Rectal smooth muscle tissue (tissue), 1 donor: Measurements from ENCODE around the gene AMZ1.
"Not testable (repeated sequence)": the region's sequence is repeated elsewhere in the genome, so short reads cannot be mapped to it uniquely, and the experiment has no call there.

Experiments
- H3K27ac ChIP-seq: one replicate; pipeline ENCODE4 v1.7.0; 2013; ENCODE audit warnings: low read depth, low read length, inconsistent platforms
- H3K27me3 ChIP-seq: one replicate; pipeline ENCODE4 v1.7.0; 2013; ENCODE audit warnings: low read length; ENCODE audit not compliant: control insufficient read depth, insufficient read depth
- H3K36me3 ChIP-seq: one replicate; pipeline ENCODE4 v1.7.0; 2013; ENCODE audit warnings: low read length; ENCODE audit not compliant: control insufficient read depth, insufficient read depth
- H3K4me1 ChIP-seq: one replicate; pipeline ENCODE4 v1.7.0; 2013; ENCODE audit warnings: low read length; ENCODE audit not compliant: control insufficient read depth, insufficient read depth
- H3K4me3 ChIP-seq: one replicate; pipeline ENCODE4 v1.7.0; 2013; ENCODE audit warnings: low read length
- H3K9ac ChIP-seq: one replicate; pipeline ENCODE4 v1.7.0; 2013; ENCODE audit warnings: low read length

AMZ1 gene

GRCh38 chr7:2679135-2680127 is 8.6 kb upstream of the AMZ1 start:
- not testable (repeated sequence) for H3K9ac ChIP-seq, H3K4me3 ChIP-seq

GRCh38 chr7:2680256-2680655 is 7.7 kb upstream of the AMZ1 start:
- no peak overlapping the region for H3K9ac ChIP-seq

More at GRCh38 chr7:2679135-2680127, 8.6 kb upstream of the AMZ1 start:
- H3K36me3 ChIP-seq, H3K27me3 ChIP-seq, H3K27ac ChIP-seq, H3K4me1 ChIP-seq: not testable (repeated sequence)

DNA sequence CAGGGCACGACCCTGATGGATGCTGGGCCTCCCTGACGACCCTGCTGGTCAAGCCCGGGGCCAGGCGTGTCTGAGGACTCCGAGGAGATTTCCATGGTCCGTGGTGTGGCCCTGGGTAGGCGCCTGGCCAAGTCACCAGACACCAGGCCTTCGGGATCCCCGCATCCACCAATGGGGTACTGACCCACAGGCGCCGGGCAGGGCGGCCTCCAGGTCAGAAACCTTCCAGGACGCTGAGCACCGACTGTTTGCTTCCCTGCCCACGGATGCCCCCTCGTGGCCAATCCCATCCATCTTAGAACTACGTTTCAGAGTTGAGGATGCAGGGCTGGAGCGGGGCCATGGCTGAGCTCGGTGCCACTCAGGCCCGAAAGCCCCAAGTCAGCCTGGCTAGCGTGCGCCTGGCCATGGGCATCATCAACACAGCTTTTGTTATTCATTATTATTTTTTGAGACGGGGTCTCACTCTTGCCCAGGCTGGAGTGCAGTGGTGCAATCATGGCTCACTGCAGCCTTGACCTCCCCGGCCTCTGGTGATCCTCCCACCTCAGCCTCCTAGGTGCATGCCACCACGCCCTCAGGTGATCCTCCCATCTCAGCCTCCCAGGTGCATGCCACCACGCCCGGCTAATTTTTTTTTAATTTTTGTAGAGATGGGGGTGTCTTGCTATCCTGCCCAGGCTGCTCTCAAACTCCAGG is 7.1 kb upstream of the AMZ1 start:
- Histone ChIP-seq H3K36me3 (no peaks in the 10 kb centered on the region), H3K27me3 (peaks cover 9% of the 10 kb centered on the region), H3K27ac (no peak overlapping the region), H3K9ac (no peak overlapping the region), H3K4me3 (no peak overlapping the region), H3K4me1 (no peaks in the 10 kb centered on the region)

More at GRCh38 chr7:2680256-2680655, 7.7 kb upstream of the AMZ1 start:
- Histone ChIP-seq H3K4me3 (no peak overlapping the region), H3K27me3 (peaks cover 9% of the 10 kb centered on the region), H3K36me3 (no peaks in the 10 kb centered on the region), H3K4me1 (no peaks in the 10 kb centered on the region), H3K27ac (no peak overlapping the region)

DNA sequence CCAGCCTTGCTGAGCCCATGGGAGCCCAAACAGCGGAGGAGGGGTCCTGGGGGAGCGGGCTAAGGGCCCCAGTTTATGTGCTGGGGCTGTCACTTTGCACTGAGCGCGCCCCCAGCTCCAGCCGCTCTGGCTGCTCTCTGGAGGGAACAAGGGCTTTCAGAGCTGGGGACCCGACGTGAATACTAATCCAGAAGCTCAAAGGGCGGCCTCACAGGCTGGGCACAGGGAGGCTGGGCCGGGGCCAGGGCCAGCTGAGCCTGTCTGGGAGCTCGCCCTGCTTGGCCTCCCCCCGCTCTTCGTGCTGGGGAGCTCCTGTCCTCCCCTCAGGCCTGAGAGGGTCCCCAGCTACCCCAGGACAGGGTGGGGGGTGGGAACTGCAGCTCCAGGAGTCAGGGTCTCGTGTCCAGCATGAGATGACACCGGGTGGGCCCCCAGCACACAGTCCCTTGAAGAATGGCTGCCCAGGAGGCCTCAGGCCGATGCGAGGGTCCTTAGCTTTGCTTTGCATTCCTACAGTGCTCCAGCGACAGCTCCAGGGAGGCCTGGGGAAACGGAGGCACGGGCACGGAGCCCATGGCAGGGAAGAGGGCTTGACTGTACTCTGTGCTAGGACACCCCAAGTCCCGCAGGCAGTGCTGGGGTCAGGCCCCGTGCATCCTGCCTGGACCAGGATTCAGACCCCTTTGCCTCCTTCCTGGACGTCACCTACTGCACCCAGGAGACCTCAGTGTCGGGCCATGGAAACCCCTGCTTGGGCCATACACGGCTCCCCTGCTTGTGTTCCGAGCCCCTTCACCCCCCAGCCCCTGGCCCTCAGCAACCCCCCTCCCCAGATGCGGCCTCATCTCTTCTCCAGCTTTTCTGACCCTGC is 5.8 kb upstream of the AMZ1 start:
- Histone ChIP-seq H3K36me3 (no peaks in the 10 kb centered on the region), H3K4me3 (no peak overlapping the region), H3K27me3 (peaks cover 11% of the 10 kb centered on the region), H3K27ac (no peak overlapping the region), H3K9ac (no peak overlapping the region), H3K4me1 (no peaks in the 10 kb centered on the region)

- Histone ChIP-seq H3K9ac (no peak overlapping the region), H3K4me1 (no peaks in the 10 kb centered on the region), H3K36me3 (no peaks in the 10 kb centered on the region), H3K27ac (no peak overlapping the region), H3K27me3 (peaks cover 28% of the 10 kb centered on the region), H3K4me3 (no peak overlapping the region)
Measured at GRCh38 chr7:2684501-2684900, 3.5 kb upstream of the AMZ1 start.

GRCh38 chr7:2686101-2686500 is 1.9 kb upstream of the AMZ1 start:
- Histone ChIP-seq H3K9ac (no peak overlapping the region), H3K27me3 (peaks cover 19% of the 10 kb centered on the region), H3K27ac (no peak overlapping the region), H3K36me3 (no peaks in the 10 kb centered on the region), H3K4me1 (no peaks in the 10 kb centered on the region), H3K4me3 (no peak overlapping the region)

- Histone ChIP-seq H3K27ac (no peak overlapping the region), H3K4me1 (no peaks in the 10 kb centered on the region), H3K36me3 (no peaks in the 10 kb centered on the region), H3K27me3 (peaks cover 19% of the 10 kb centered on the region), H3K9ac (no peak overlapping the region), H3K4me3 (peak overlapping the region; percentile 27)
Measured at GRCh38 chr7:2687338-2687869, 598 bp upstream of the AMZ1 start.

DNA sequence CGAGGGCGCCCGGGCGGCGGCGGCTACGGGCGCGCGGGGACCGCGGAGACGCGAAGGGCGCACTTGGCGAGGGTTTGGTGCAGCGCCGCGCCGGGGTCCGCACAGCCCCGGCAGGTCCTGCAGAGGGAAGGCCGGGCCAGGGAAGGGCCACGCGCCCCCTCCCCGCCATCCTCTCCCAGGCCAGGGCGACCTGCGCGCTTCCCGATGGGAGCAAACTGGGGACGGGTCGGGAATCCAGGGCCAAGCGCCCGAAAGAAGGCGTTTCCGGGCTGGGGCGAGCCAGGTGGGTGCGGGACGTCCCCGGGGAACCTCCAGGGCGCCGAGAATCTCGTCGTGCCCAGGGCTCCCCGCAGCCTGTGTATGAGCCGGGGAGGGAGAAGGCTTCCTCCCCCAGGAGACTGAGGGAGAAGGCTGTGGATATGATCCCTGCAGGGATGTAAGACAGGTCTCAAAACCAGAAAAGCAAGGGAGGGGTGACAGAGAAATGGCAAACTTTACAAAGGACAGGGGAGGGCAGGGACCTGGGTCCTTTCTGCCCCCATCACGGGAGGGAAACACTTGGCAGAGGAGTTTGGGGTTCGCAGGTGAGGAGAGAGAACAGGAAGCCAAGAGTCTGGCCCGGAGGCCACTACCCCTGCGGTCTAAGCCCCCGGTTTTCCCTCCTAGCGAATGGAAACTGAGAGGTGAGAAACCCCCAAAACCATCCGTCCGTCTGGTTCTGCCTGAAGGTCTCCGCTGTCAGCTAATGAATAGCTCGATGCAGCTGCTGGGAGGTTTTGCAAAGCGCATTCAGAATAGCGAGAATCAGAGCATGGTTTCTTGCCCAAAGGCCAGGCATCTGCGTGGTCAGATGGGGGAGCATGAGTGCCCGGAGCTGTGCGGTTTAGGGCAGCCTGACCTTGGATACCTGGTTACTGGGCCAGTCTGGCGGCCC is 674 bp downstream of the AMZ1 start:
- H3K27me3 ChIP-seq, result peaks cover 19% of the 10 kb centered on the region

DNA sequence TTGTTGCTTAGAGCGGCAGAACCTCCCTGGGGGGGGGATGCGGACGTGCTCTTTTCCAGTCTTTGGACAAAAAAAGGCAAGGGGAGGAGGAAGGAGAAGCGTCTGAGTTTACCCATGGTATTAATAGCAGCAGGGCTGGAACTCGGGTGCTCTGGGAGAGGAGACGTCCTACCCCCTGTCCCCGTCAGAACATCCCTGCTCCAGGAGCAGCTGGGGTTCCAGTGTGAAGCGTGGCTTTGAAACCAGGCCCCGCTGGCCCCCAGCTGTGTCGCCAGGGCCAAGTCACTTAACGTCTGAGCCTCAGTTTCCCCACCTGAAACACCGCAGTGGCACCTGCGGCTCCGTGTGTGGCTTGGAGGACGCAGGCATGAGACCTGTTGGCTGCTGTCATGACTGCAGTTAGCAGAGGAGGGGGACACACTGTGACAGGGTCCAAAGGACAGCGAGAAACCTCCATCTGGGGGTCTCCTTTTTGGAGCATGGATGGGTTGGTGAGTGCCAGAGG is 1.4 kb downstream of the AMZ1 start:
- Histone ChIP-seq H3K9ac (no peak overlapping the region), H3K4me1 (no peaks in the 10 kb centered on the region), H3K4me3 (peak overlapping the region; percentile 15), H3K36me3 (no peaks in the 10 kb centered on the region), H3K27me3 (peaks cover 19% of the 10 kb centered on the region), H3K27ac (no peak overlapping the region)

More for the DNA sequence above, 674 bp downstream of the AMZ1 start:
- H3K4me3 ChIP-seq, result peak overlapping the region; percentile 15
- H3K36me3 ChIP-seq, result no peaks in the 10 kb centered on the region
- H3K9ac ChIP-seq, result no peak overlapping the region
- H3K27ac ChIP-seq, result no peak overlapping the region
- no peaks in the 10 kb centered on the region for H3K4me1 ChIP-seq

DNA sequence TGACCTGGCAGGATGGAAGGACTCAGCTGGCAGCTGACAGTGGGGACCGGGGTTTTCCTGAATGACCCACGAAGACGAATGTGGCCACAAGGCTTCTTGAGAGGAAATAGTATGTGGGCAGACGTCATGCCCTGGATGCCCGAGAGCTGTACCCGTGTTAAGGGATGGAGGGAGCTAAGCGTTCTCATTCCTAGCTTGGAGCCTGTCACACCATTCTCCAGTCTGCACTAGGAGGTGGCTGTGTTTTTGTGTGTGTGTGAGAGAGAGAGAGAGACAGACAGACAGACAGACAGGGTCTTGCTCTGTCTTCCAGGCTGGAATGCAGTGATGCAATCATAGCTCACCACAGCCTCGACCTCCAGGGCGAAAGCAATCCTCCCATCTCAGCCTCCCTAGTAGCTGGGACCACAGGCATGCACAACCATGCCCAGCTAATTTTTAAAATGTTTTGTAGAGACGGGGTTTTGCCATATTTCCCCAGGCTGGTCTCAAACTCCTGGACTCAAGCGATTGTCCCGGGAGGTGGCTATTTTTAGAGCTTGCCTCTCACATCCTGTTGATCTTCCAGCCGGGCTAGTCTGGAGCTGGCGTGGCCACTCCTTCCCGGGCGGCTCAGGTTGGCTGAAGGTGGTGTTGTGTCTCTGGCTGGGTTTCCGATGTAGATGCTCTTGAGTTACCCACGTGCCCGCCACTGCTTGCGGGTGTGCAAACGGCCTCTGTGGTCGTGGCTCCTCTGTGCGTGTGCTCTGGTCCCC is 2.1 kb downstream of the AMZ1 start:
- no peak overlapping the region for H3K9ac ChIP-seq
- H3K27me3 ChIP-seq, result peaks cover 19% of the 10 kb centered on the region
- no peak overlapping the region for H3K4me3 ChIP-seq
- H3K4me1 ChIP-seq, result no peaks in the 10 kb centered on the region
- H3K36me3 ChIP-seq, result no peaks in the 10 kb centered on the region
- H3K27ac ChIP-seq, result no peak overlapping the region
